Measurements from ENCODE around the gene SPTAN1.

SPTAN1 gene

DNA sequence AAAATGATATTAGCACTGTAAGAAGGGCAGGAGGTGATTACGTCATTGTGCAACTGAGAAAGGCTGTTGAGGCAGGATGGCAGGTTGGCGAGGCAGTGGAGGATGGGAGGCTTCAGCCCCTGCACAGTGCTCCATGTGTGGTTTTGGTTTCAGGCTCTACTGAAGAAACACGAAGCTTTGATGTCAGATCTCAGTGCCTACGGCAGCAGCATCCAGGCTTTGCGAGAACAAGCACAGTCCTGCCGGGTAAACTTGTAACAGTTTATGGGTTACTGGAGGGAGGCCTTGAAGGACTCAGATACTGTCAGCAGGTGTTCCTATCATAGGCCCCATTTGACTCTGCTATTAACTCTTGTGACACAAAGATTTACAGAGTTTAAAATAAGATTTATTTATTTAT lies 35.1 kb downstream of the SPTAN1 start:
- no peak for DNase-seq (ENCODE audit: extremely low read depth, low read depth)
- TF ChIP-seq, protein P1, sequence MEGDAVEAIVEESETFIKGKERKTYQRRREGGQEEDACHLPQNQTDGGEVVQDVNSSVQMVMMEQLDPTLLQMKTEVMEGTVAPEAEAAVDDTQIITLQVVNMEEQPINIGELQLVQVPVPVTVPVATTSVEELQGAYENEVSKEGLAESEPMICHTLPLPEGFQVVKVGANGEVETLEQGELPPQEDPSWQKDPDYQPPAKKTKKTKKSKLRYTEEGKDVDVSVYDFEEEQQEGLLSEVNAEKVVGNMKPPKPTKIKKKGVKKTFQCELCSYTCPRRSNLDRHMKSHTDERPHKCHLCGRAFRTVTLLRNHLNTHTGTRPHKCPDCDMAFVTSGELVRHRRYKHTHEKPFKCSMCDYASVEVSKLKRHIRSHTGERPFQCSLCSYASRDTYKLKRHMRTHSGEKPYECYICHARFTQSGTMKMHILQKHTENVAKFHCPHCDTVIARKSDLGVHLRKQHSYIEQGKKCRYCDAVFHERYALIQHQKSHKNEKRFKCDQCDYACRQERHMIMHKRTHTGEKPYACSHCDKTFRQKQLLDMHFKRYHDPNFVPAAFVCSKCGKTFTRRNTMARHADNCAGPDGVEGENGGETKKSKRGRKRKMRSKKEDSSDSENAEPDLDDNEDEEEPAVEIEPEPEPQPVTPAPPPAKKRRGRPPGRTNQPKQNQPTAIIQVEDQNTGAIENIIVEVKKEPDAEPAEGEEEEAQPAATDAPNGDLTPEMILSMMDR (IDR thresholded peaks at IDR 0.05; ENCODE audit: low read depth, low read length): no peak

DNA sequence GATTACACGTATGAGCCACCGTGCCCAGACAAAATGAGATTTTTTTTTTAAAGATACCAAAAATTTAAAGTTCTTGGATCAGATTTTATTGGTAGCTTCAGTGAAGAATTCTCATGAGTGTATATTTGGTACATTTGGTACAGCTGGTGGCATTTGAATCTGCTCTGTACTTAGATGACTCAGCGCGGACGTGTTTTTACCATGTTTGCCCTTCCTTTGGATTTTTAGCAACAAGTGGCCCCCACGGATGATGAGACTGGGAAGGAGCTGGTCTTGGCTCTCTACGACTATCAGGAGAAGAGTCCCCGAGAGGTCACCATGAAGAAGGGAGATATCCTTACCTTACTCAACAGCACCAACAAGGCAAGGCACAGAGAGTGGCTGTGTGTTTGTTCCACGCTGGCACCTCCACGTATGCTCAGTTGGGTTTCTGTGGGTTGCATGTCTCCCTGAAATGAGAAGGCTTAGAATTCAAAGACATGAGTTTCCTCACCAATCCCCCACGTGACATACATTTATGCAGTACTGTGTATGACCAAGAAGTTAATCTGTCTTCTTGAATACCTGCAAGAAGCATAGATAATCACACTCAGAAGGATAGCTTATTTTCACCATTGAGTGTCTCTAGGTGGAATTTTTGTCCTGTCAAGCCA lies 36.3 kb downstream of the SPTAN1 start:
- TF ChIP-seq, protein P1 (IDR thresholded peaks at IDR 0.05; ENCODE audit: low read depth, low read length): no peak
- DNase-seq (ENCODE audit: extremely low read depth, low read depth): no peak

DNA sequence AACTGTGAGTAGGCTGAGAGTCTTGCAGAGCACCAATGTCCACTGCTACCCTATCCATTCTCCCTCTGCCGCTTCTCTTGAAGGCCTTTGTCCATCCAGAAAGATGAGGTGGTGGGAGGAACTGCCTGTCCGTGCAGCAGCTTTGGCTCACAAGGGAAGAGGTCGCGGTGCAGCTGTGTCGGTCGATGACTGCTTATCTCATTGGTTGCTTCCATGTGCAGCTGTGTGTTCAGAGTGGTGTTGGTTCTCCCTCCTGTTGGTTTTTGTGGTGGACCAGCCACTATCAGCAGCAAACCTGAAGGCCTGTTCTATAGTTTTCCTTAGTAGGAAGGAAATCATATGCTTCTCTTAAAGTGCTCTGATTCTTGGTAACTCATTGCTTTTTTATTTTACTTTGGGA lies 40.7 kb downstream of the SPTAN1 start:
- DNase-seq (ENCODE audit: extremely low read depth, low read depth): no peak
- TF ChIP-seq, protein P1 (IDR thresholded peaks at IDR 0.05; ENCODE audit: low read depth, low read length): no peak

DNA sequence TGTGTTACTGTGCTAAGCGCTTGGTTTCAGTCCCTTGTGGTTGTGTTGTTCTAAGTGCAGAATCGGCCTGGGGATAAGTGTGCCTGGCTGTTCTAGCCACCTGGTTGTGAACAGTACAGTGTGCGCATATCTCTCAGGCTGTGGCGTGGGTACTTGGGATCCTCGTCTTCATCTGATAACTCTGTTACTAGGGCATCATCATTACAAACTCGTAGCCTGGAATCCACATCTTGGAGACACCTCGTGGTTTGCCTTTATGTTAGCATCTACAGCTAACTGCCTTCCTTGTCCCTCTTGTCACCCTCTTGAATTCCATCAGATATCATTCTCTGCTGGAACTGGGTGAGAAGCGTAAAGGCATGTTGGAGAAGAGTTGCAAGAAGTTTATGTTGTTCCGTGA lies 41.5 kb downstream of the SPTAN1 start:
- DNase-seq (ENCODE audit: extremely low read depth, low read depth): no peak

DNA sequence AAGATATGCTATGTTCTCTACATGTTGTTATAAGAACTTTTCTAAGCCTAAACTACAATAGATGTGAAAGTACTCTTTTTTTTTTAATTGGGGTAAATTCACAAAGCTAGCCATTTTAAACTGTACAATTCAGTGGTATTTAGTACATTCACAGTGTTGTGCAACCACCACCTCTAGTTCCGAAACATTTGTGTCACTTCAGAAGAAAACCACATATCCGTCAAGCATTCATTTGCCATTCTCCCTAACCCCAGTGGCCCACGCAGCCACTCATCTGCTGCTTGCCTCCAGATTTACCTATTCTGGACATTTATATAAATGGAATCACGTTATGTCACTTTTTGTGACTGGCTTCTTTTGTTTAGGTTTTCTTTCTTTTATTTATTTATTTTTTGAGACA lies 43.1 kb downstream of the SPTAN1 start:
- TF ChIP-seq, protein P1 (IDR thresholded peaks at IDR 0.05; ENCODE audit: low read depth, low read length): no peak
- no peak for DNase-seq (ENCODE audit: extremely low read depth, low read depth)

More for the DNA sequence above, 41.5 kb downstream of the SPTAN1 start:
- TF ChIP-seq, protein P1 (IDR thresholded peaks at IDR 0.05; ENCODE audit: low read depth, low read length): no peak

DNA sequence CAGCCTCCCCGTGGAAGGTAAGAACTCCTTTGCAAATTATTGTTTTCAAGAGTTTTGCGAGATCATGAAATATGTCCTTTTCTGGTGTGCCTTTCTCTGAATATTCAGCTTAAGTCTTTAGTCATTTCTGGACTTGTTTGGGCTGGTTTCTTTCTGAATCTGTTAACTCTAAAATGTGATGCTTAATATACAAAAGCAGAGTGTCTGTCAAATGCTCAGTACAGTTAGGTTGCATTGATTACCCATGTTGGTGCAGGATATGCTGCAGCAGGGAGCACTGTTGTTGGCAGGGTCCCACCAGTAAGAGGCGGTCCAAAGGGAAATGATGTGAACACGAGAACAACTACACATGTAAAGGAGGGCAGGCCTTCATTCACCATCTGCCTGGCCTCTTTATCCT lies 47.7 kb downstream of the SPTAN1 start:
- no peak for DNase-seq (ENCODE audit: extremely low read depth, low read depth)
- TF ChIP-seq, protein P1 (IDR thresholded peaks at IDR 0.05; ENCODE audit: low read depth, low read length): no peak

DNA sequence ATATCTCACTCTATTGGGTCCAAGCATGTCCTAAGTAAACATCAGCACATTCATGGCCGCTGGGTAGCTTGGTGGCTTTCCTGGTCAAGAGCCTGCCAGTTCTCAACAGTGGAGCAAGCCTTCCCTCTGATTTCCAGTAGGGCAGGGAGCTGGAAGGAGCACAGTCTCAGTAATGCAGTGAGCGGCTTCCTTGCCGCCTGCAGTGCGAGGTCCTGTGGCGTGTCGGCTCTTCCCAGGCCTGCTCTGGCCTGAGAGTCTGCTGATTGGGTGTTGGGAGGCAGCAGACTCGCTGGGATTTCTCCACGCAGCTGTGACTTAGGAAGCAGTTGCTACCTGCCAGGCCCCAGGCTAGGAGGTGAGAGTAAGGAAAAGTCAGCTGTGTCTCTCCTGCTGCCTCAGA lies 51.3 kb downstream of the SPTAN1 start:
- DNase-seq (ENCODE audit: extremely low read depth, low read depth): no peak
- TF ChIP-seq, protein P1 (IDR thresholded peaks at IDR 0.05; ENCODE audit: low read depth, low read length): no peak

Data from AG09319 (cell line).